ENCODE results near the gene GPC5. TPM values are rescaled to one million over a fixed set of nuclear protein-coding genes. Genes with fewer than 3 reads are reported as not detected.

Gene GPC5
- total RNA-seq, 1 experiment from 2014 or later: 0.15 TPM

- no peak overlapping the region for H3K4me3 Mint-ChIP-seq
- H3K36me3 Mint-ChIP-seq (ENCODE audit: insufficient read depth in 1 of 3, low read depth in 3 of 3): peaks cover 0 to 4% (median 0%) of the 10 kb centered on the region in 3 experiments; a peak in 4 of 7 replicates
- Histone ChIP-seq H3K27ac (ENCODE audit: insufficient read length, low read depth, low read length) (no peak overlapping the region), H2BK5ac (ENCODE audit: insufficient read length, low read length) (no peak overlapping the region), H4K8ac (replicated peaks; ENCODE audit: insufficient read length, low read depth, low read length) (no peak overlapping the region), H2BK120ac (ENCODE audit: low read depth, low read length, poor library complexity, severe bottlenecking) (no peak overlapping the region), H3K23me2 (ENCODE audit: insufficient read length, low read depth, low read length, poor library complexity, severe bottlenecking) (no peaks in the 10 kb centered on the region), H2BK20ac (ENCODE audit: low read depth, low read length, poor library complexity, severe bottlenecking) (no peak overlapping the region), H4K5ac (ENCODE audit: insufficient read length, low read depth, low read length) (no peak overlapping the region), H4K20me1 (ENCODE audit: control insufficient read depth, insufficient read depth, insufficient read length) (no peaks in the 10 kb centered on the region), H3K56ac (ENCODE audit: insufficient read length, low read depth, low read length) (no peak overlapping the region), H3K4me1 (ENCODE audit: insufficient read depth, low read length) (no peaks in the 10 kb centered on the region), H3K4ac (ENCODE audit: low read depth, low read length) (no peak overlapping the region), H4K91ac (ENCODE audit: insufficient read length, low read depth, low read length) (no peak overlapping the region), H2BK12ac (ENCODE audit: insufficient read length, low read depth, low read length) (no peak overlapping the region), H2AFZ (ENCODE audit: low read length) (no peak overlapping the region), H2BK15ac (ENCODE audit: low read depth, low read length) (no peak overlapping the region), H2AK5ac (ENCODE audit: insufficient read length, low read length) (no peak overlapping the region), H3K79me2 (ENCODE audit: insufficient read depth, low read length) (no peaks in the 10 kb centered on the region), H3K9ac (ENCODE audit: extremely low read depth, insufficient read length, low read length) (no peak overlapping the region), H3K23ac (ENCODE audit: insufficient read length, low read depth, low read length) (no peak overlapping the region), H3K9me3 (ENCODE audit: control insufficient read depth, low read depth, low read length) (no peaks in the 10 kb centered on the region), H3K27me3 (ENCODE audit: insufficient read depth, low read length) (no peaks in the 10 kb centered on the region), H3K4me2 (ENCODE audit: insufficient read depth, insufficient read length, low read length) (no peak overlapping the region), H3T11ph (ENCODE audit: low read length) (no peak overlapping the region), H3K18ac (ENCODE audit: insufficient read length, low read depth, low read length) (no peak overlapping the region), H3K79me1 (ENCODE audit: insufficient read depth, low read depth, low read length, poor library complexity, severe bottlenecking) (no peaks in the 10 kb centered on the region), H3K14ac (ENCODE audit: insufficient read depth, low read length) (no peak overlapping the region)
- peaks cover 3 to 12% of the 10 kb centered on the region in 2 experiments; a peak in 3 of 5 replicates for H3K9me3 Mint-ChIP-seq
- no CpG with 5 or more reads among the region's 3 CpGs for WGBS (ENCODE audit: extremely low coverage, insufficient read length, low lambda C conversion rate)
- no peak for TF ChIP-seq CTCF (conservative IDR thresholded peaks at IDR 0.05)
- no peaks in the 10 kb centered on the region for H3K4me1 Mint-ChIP-seq
- no peaks in the 10 kb centered on the region for H3K27me3 Mint-ChIP-seq (ENCODE audit: low read depth)
- DNase-seq: no peak
- no peak overlapping the region for H3K27ac Mint-ChIP-seq
Observed at GRCh38 chr13:92900446-92900845, 1502.0 kb downstream of the GPC5 start.

All from H9 (cell line).